Esophagus squamous epithelium (tissue), 5 donors: Measurements from ENCODE around the gene SLC43A2. TPM values are rescaled to one million over a fixed set of nuclear protein-coding genes. Genes with fewer than 3 reads are reported as not detected.

Source experiments
- DNase-seq: peaks from one replicate; lab custom pipeline; 2025; lab: John Stamatoyannopoulos, UW
- H3K27ac ChIP-seq, 4 donors: fragments of 200-600 bp; sonication (generic); one replicate each; pipeline ENCODE4 v1.5.1; 2016 to 2019; ENCODE audit warnings: mild to moderate bottlenecking in 1 of 4
- H3K27me3 ChIP-seq, 4 donors: fragments of 200-600 bp; sonication (generic); 1 replicate in 3 of 4; 2 replicates in 1 of 4; pipeline versions ENCODE4 v1.5.1 to v1.6.0; 2017 to 2021; ENCODE audit warnings: antibody characterized with exemption in 1 of 4
- H3K36me3 ChIP-seq, 3 donors: fragments of 200-600 bp; sonication (generic); one replicate each; pipeline ENCODE4 v1.5.1; 2016 to 2019
- H3K4me1 ChIP-seq, 3 donors: fragments of 200-600 bp; sonication (generic); one replicate each; pipeline ENCODE4 v1.5.1; 2017 to 2019
- H3K4me3 ChIP-seq, 4 donors: fragments of 200-600 bp; sonication (generic); 1 replicate in 3 of 4; 2 replicates in 1 of 4; pipeline ENCODE4 v1.5.1; 2016 to 2019; ENCODE audit warnings: mild to moderate bottlenecking in 2 of 4, moderate library complexity in 1 of 4
- H3K9me3 ChIP-seq, 3 donors: fragments of 200-600 bp; sonication (generic); one replicate each; pipeline ENCODE4 v1.5.1; 2016 to 2019
- POLR2A ChIP-seq, 4 donors: fragments of 450-650 bp; IDR thresholded peaks; one replicate each; pipeline ENCODE4 v1.6.1; 2017; ENCODE audit warnings: antibody characterized with exemption in 4 of 4, mild to moderate bottlenecking in 4 of 4, moderate library complexity in 3 of 4
- WGBS, 2 donors: methylation state at CpG; one replicate each; pipeline ENCODE4 v1.1.5; 2018; 5-methylcytosine and 5-hydroxymethylcytosine counted together
- intact Hi-C: fragments of 100-400 bp; cut with DNase I; formaldehyde crosslinking; loops from one replicate; pipeline ENCODE4 v1.15.0; 2022
- total RNA-seq, 4 donors: library from RNA; depleted of rRNA; stranded (reverse); fragments of >200 nt; gene quantifications; one replicate each; pipeline ENCODE4 v1.1.0, GENCODE V29; 2016
- TF ChIP-seq, protein P1 (sequence below), 6 experiments: fragments of 450-650 bp in 4 of 6; fragments of 200-600 bp in 2 of 6; sonication (generic) in 2 of 6; IDR thresholded peaks; one replicate each; pipeline ENCODE4 v1.5.1; 2016 to 2019; ENCODE audit warnings: antibody characterized with exemption in 6 of 6, mild to moderate bottlenecking in 4 of 6, moderate library complexity in 4 of 6
- donor health status: DM: yes; HTN: yes; CAD: no.

Gene SLC43A2
- total RNA-seq, 4 donors from 2014 or later = 2.5 to 12.4 (median 5.3) TPM

DNA sequence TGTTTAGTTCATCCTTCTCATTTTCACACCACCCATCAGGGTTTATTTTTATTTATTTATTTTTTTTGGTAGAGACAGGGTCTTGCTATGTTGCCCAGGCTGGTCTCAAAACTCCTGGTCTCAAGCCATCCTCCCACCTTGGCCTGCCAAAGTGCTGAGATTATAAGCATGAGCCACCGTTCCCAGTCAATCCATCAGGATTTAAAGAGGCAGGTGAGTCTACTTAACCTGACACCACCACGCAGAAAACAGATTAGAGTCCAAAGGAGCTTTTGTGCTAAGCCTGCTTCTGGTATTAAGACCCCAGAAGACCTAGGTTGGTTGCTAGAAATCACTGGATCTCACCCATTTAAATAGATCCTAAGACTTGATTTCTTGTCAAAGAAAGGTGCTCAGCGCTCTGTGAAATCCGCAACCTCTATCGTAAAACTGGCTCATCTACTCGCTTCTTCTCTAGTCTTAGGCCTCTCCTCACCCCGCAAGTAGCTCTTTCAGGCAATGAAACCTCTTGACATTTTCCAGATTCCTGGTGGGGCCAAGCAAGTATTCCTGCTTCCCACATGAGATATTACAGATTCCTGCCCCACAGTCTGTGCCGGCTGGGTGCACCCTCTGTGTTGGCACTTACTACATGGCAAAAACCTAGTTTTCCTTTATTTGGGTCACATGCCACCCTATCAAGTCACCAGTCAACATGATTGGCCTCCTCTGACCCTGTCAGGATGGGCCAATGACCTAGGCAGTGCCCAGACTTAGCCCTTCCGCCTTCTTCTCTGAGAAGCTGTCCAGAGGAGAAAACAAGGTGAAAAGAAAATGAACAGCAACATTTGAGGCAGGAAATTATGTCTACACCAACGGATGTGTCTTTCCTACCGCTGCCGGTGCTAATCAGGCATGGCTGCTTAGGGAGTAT lies 75.0 kb downstream of the SLC43A2 start:
- Histone ChIP-seq H3K4me3 (no peak overlapping the region), H3K27ac (peak overlapping the region in 2 of 4 donors; percentile 82 to 85), H3K9me3 (no peaks in the 10 kb centered on the region), H3K4me1 (peaks cover 13 to 82% (median 56%) of the 10 kb centered on the region in 3 donors), H3K36me3 (peaks cover 0 to 70% (median 13%) of the 10 kb centered on the region in 3 donors), H3K27me3 (no peaks in the 10 kb centered on the region)
- 76 to 85% methylated on average over 11 to 12 of the region's 12 CpGs for WGBS, 2 donors
- no peak for DNase-seq
- no peak for TF ChIP-seq POLR2A (IDR thresholded peaks at IDR 0.05)
- TF ChIP-seq, protein P1, sequence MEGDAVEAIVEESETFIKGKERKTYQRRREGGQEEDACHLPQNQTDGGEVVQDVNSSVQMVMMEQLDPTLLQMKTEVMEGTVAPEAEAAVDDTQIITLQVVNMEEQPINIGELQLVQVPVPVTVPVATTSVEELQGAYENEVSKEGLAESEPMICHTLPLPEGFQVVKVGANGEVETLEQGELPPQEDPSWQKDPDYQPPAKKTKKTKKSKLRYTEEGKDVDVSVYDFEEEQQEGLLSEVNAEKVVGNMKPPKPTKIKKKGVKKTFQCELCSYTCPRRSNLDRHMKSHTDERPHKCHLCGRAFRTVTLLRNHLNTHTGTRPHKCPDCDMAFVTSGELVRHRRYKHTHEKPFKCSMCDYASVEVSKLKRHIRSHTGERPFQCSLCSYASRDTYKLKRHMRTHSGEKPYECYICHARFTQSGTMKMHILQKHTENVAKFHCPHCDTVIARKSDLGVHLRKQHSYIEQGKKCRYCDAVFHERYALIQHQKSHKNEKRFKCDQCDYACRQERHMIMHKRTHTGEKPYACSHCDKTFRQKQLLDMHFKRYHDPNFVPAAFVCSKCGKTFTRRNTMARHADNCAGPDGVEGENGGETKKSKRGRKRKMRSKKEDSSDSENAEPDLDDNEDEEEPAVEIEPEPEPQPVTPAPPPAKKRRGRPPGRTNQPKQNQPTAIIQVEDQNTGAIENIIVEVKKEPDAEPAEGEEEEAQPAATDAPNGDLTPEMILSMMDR (IDR thresholded peaks at IDR 0.05) = no peak
- intact Hi-C loops = no loop called here

DNA sequence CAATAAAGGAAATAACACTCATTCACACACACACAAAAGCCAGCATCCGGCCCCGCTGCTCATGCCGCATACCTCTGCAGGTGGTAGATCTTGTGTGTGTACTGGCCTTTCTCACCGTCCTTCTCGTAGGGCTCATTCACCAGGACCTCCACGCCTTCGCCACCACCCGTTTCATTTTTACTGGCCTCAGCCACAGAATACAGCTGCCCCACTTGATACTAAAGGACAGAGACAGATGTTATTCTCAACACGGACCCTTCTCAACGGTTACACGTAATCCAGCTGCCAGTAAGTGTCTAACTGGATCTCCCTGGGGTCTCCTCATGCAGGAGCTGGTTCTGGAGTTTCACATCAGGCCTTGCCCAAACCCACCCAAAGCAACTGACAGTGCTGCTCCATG lies 75.7 kb downstream of the SLC43A2 start:
- 82 to 88% methylated on average over 11 of the region's 11 CpGs for WGBS, 2 donors
- no peak overlapping the region for H3K27ac ChIP-seq

DNA sequence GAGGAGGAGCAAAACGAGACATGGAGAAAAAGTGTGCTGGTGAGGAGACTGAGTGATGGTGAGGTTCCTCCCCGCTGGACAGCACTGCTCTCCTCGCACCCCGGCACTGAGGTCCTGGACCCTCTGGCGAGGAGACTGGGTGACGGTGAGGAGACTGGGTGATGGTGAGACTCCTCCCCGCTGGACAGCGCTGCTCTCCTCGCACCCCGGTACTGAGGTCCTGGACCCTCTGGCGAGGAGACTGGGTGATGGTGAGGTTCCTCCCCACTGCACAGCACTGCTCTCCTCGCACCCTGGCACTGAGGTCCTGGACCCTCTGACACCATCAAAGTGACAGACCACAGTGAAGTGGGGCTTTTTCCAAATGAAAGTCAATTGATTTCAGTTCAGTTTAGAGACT lies 76.9 kb downstream of the SLC43A2 start:
- no peak overlapping the region for H3K4me3 ChIP-seq
- TF ChIP-seq, protein P1 (IDR thresholded peaks at IDR 0.05) = no peak
- no peak for TF ChIP-seq POLR2A (IDR thresholded peaks at IDR 0.05)
- no peak overlapping the region for H3K27ac ChIP-seq
- WGBS, 2 donors = 89 to 90% methylated on average over 4 to 11 of the region's 12 CpGs
- peaks cover 3 to 80% (median 22%) of the 10 kb centered on the region in 3 donors for H3K36me3 ChIP-seq
- intact Hi-C loops = no loop called here
- H3K4me1 ChIP-seq = peaks cover 13 to 64% (median 39%) of the 10 kb centered on the region in 3 donors
- no peak for DNase-seq
- no peaks in the 10 kb centered on the region for H3K9me3 ChIP-seq
- H3K27me3 ChIP-seq = no peaks in the 10 kb centered on the region

More for the DNA sequence above, 75.7 kb downstream of the SLC43A2 start:
- Histone ChIP-seq H3K4me3 (no peak overlapping the region), H3K9me3 (no peaks in the 10 kb centered on the region), H3K27me3 (no peaks in the 10 kb centered on the region), H3K4me1 (peaks cover 13 to 75% (median 51%) of the 10 kb centered on the region in 3 donors), H3K36me3 (peaks cover 3 to 77% (median 19%) of the 10 kb centered on the region in 3 donors)
- DNase-seq = no peak
- intact Hi-C loops = no loop called here
- TF ChIP-seq POLR2A (IDR thresholded peaks at IDR 0.05) = no peak
- TF ChIP-seq, protein P1 (IDR thresholded peaks at IDR 0.05) = no peak

DNA sequence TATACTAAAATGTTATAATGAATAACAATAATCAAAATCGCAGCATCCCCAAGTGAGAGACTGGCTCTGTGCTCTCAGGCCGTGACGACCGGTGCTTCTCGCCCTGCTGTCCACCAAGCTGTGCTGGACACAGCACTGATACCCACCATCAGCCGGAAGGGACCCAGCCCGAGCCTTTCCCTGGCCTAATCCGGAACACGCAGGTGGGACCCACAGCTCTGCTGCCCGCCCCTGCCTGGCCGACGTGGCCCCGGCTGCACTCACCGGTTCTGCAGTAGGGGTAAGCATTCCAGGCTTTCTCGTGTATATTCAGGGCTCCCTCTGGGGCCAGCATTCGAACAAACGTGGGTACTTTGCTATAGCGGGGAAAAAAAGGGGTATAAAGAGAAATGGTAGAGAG lies 80.6 kb downstream of the SLC43A2 start:
- Histone ChIP-seq H3K4me3 (no peak overlapping the region), H3K27me3 (no peaks in the 10 kb centered on the region), H3K9me3 (no peaks in the 10 kb centered on the region), H3K4me1 (peaks cover 0 to 50% (median 22%) of the 10 kb centered on the region in 3 donors), H3K36me3 (peaks cover 4 to 98% (median 31%) of the 10 kb centered on the region in 3 donors), H3K27ac (no peak overlapping the region)
- intact Hi-C loops = no loop called here
- 93 to 94% methylated on average over 10 to 15 of the region's 18 CpGs for WGBS, 2 donors
- no peak for DNase-seq
- no peak for TF ChIP-seq POLR2A (IDR thresholded peaks at IDR 0.05)
- TF ChIP-seq, protein P1 (IDR thresholded peaks at IDR 0.05) = no peak
